Measurements from ENCODE around the gene THSD7B. TPM values are rescaled to one million over a fixed set of nuclear protein-coding genes. Genes with fewer than 3 reads are reported as not detected.

Gene THSD7B
- total and polyA plus RNA-seq, 7 donors, result 0.03 to 0.67 (median 0.13) TPM; not detected in 1

- H3K4me3 ChIP-seq, result no peak overlapping the region
- H3K27ac ChIP-seq, result no peak overlapping the region
- WGBS, 3 donors, result 42 to 51% (median 48%) methylated on average over 1 of the region's 1 CpG
- ATAC-seq (no peak), DNase-seq (no peak)
- no peaks in the 10 kb centered on the region for H3K9me3 ChIP-seq
- intact Hi-C loops (cut with DNase I), result no loop called here
- no peaks in the 10 kb centered on the region for H3K27me3 ChIP-seq (ENCODE audit: insufficient read depth in 3 of 3, low read length in 2 of 3)
- TF ChIP-seq CTCF (IDR thresholded peaks at IDR 0.05), result no peak
- H3K4me1 ChIP-seq, result no peaks in the 10 kb centered on the region
- H3K36me3 ChIP-seq (ENCODE audit: insufficient read depth in 1 of 2, low read depth in 1 of 2), result no peaks in the 10 kb centered on the region
These were observed 488.7 kb downstream of the THSD7B start for GRCh38 chr2:137254052-137254451.

GRCh38 chr2:137255345-137255744 is 490.0 kb downstream of the THSD7B start:
- Histone ChIP-seq H3K4me3 (no peak overlapping the region), H3K27ac (no peak overlapping the region), H3K9me3 (no peaks in the 10 kb centered on the region), H3K36me3 (ENCODE audit: insufficient read depth in 1 of 2, low read depth in 1 of 2) (no peaks in the 10 kb centered on the region), H3K27me3 (ENCODE audit: insufficient read depth in 3 of 3, low read length in 2 of 3) (no peaks in the 10 kb centered on the region), H3K4me1 (no peaks in the 10 kb centered on the region)
- 64 to 81% (median 69%) methylated on average over 2 of the region's 2 CpGs for WGBS, 3 donors
- ATAC-seq (no peak), DNase-seq (no peak)
- no peak for TF ChIP-seq CTCF (IDR thresholded peaks at IDR 0.05)
- intact Hi-C loops (cut with DNase I), result no loop called here

- Histone ChIP-seq H3K4me3 (no peak overlapping the region), H3K9me3 (no peaks in the 10 kb centered on the region), H3K36me3 (ENCODE audit: insufficient read depth in 1 of 2, low read depth in 1 of 2) (no peaks in the 10 kb centered on the region), H3K4me1 (no peaks in the 10 kb centered on the region), H3K27ac (no peak overlapping the region), H3K27me3 (ENCODE audit: insufficient read depth in 3 of 3, low read length in 2 of 3) (no peaks in the 10 kb centered on the region)
- TF ChIP-seq CTCF (IDR thresholded peaks at IDR 0.05), result no peak
- no peak for DNase-seq
- intact Hi-C loops (cut with DNase I), result no loop called here
- ATAC-seq, result no peak
- 80 to 91% (median 86%) methylated on average over 1 of the region's 1 CpG for WGBS, 3 donors
These were observed 490.6 kb downstream of the THSD7B start for GRCh38 chr2:137255990-137256389.

GRCh38 chr2:137261881-137262585 is 496.7 kb downstream of the THSD7B start:
- Histone ChIP-seq H3K4me1 (no peaks in the 10 kb centered on the region), H3K27ac (no peak overlapping the region), H3K36me3 (ENCODE audit: insufficient read depth in 1 of 2, low read depth in 1 of 2) (no peaks in the 10 kb centered on the region), H3K4me3 (no peak overlapping the region), H3K27me3 (ENCODE audit: insufficient read depth in 3 of 3, low read length in 2 of 3) (no peaks in the 10 kb centered on the region), H3K9me3 (no peaks in the 10 kb centered on the region)
- TF ChIP-seq CTCF (IDR thresholded peaks at IDR 0.05), result no peak
- intact Hi-C loops (cut with DNase I), result no loop called here
- ATAC-seq (no peak), DNase-seq (no peak)
- 71 to 80% (median 76%) methylated on average over 3 of the region's 3 CpGs for WGBS, 3 donors

GRCh38 chr2:137262594-137262993 is 497.2 kb downstream of the THSD7B start:
- WGBS, 3 donors, result 11 to 12% (median 12%) methylated on average over 2 of the region's 2 CpGs
- no peak for DNase-seq
- intact Hi-C loops (cut with DNase I), result no loop called here

More at GRCh38 chr2:137262594-137262993, 497.2 kb downstream of the THSD7B start:
- TF ChIP-seq CTCF (IDR thresholded peaks at IDR 0.05), result no peak
- no peak for ATAC-seq
- no peaks in the 10 kb centered on the region for H3K4me1 ChIP-seq
- H3K36me3 ChIP-seq (ENCODE audit: insufficient read depth in 1 of 2, low read depth in 1 of 2), result no peaks in the 10 kb centered on the region
- H3K9me3 ChIP-seq, result no peaks in the 10 kb centered on the region
- H3K4me3 ChIP-seq, result no peak overlapping the region
- no peak overlapping the region for H3K27ac ChIP-seq
- H3K27me3 ChIP-seq (ENCODE audit: insufficient read depth in 3 of 3, low read length in 2 of 3), result no peaks in the 10 kb centered on the region
